Activated CD4-positive, alpha-beta T cell treated with anti-CD3 and anti-CD28 coated beads, Interleukin-2, Interleukin-4, amounts not matched to agents 100 ng/mL and 50 ng/mL, durations not matched to agents 16 hours and 8 hours (primary cell): ENCODE results near the gene PTPA.
"Not testable (repeated sequence)": the region's sequence is repeated elsewhere in the genome, so short reads cannot be mapped to it uniquely, and the experiment has no call there.

Source experiments
- DNase-seq: peaks from one replicate; pipeline ENCODE4 v3.0.0-alpha.2; 2020; ENCODE audit warnings: low spot score

Gene PTPA

GRCh38 chr9:129109952-129110739 is 1.1 kb upstream of the PTPA start:
- no peak for DNase-seq

- DNase-seq, result peak; percentile 38
Observed at GRCh38 chr9:129111528-129112151, 425 bp downstream of the PTPA start.

- DNase-seq, result not testable (repeated sequence)
Observed at GRCh38 chr9:129112526-129112925, 1.3 kb downstream of the PTPA start.

- no peak for DNase-seq
Observed at GRCh38 chr9:129113645-129114304, 2.6 kb downstream of the PTPA start.

- no peak for DNase-seq
Observed at GRCh38 chr9:129118799-129119198, 7.6 kb downstream of the PTPA start.

GRCh38 chr9:129121483-129121882 is 10.3 kb downstream of the PTPA start:
- no peak for DNase-seq

- no peak for DNase-seq
Observed at GRCh38 chr9:129122133-129122532, 10.9 kb downstream of the PTPA start.

GRCh38 chr9:129122976-129123375 is 11.8 kb downstream of the PTPA start:
- DNase-seq, result not testable (repeated sequence)

- no peak for DNase-seq
Observed at GRCh38 chr9:129124506-129125069, 13.4 kb downstream of the PTPA start.

GRCh38 chr9:129125478-129125877 is 14.3 kb downstream of the PTPA start:
- DNase-seq, result no peak

- no peak for DNase-seq
Observed at GRCh38 chr9:129126749-129127618, 15.8 kb downstream of the PTPA start.

- DNase-seq, result no peak
Observed at GRCh38 chr9:129128689-129129088, 17.5 kb downstream of the PTPA start.

- not testable (repeated sequence) for DNase-seq
Observed at GRCh38 chr9:129130271-129130670, 19.1 kb downstream of the PTPA start.

- DNase-seq, result no peak
Observed at GRCh38 chr9:129130791-129131190, 19.6 kb downstream of the PTPA start.

- peak; percentile 85 for DNase-seq
Observed at GRCh38 chr9:129131300-129132145, 20.3 kb downstream of the PTPA start.

- no peak for DNase-seq
Observed at GRCh38 chr9:129133082-129133481, 21.9 kb downstream of the PTPA start.

GRCh38 chr9:129135476-129135875 is 24.3 kb downstream of the PTPA start:
- no peak for DNase-seq

- DNase-seq, result no peak
Observed at GRCh38 chr9:129136446-129137035, 25.3 kb downstream of the PTPA start.

- no peak for DNase-seq
Observed at GRCh38 chr9:129137292-129138143, 26.3 kb downstream of the PTPA start.

- no peak for DNase-seq
Observed at GRCh38 chr9:129138144-129138462, 26.9 kb downstream of the PTPA start.
